Left ventricle myocardium inferior (tissue), 1 donor: Measurements from ENCODE around the gene CALM1. TPM values are rescaled to one million over a fixed set of nuclear protein-coding genes. Genes with fewer than 3 reads are reported as not detected.

Source experiments
- DNase-seq: peaks from one replicate; pipeline ENCODE4 v3.0.0-alpha.2; 2020
- H3K27ac ChIP-seq: fragments of 200-600 bp; replicated peaks from 2 replicates; pipeline ENCODE4 v1.8.0; 2021
- H3K27me3 ChIP-seq: fragments of 200-600 bp; 2 replicates; pipeline ENCODE4 v1.8.0; 2021; ENCODE audit warnings: low read depth
- H3K36me3 ChIP-seq: fragments of 200-600 bp; 2 replicates; pipeline ENCODE4 v1.8.0; 2021
- H3K4me1 ChIP-seq: fragments of 200-600 bp; 2 replicates; pipeline ENCODE4 v1.8.0; 2021
- H3K4me3 ChIP-seq: fragments of 200-600 bp; 2 replicates; pipeline ENCODE4 v1.8.0; 2021; ENCODE audit warnings: mild to moderate bottlenecking, moderate library complexity
- H3K9me3 ChIP-seq: fragments of 200-600 bp; replicated peaks from 2 replicates; pipeline ENCODE4 v1.8.0; 2021
- CTCF ChIP-seq: fragments of 200-600 bp; IDR thresholded peaks from 2 replicates; pipeline ENCODE4 v1.8.0; 2021; ENCODE audit warnings: antibody characterized with exemption, mild to moderate bottlenecking, borderline replicate concordance
- intact Hi-C: fragments of 100-400 bp; cut with micrococcal nuclease; formaldehyde crosslinking; loops from one replicate; pipeline ENCODE4 v1.11.0; 2022
- total RNA-seq: library from RNA; stranded (reverse); fragmentation: NEBNext Ultra II Directional; extraction: Animal tissue kit (Norgen Biotek cat#: 25700); gene quantifications from one replicate; pipeline ENCODE4 v1.2.1, GENCODE V29; 2021
- donor health status: DM: no; HTN: yes; CAD: no; lungs with severe emphysema.

Gene CALM1
- total RNA-seq, 1 donor from 2014 or later, result 503 TPM

- DNase-seq, result no peak
- no peaks in the 10 kb centered on the region for H3K27me3 ChIP-seq
- H3K36me3 ChIP-seq, result no peaks in the 10 kb centered on the region
- H3K9me3 ChIP-seq, result no peaks in the 10 kb centered on the region
- no peaks in the 10 kb centered on the region for H3K4me1 ChIP-seq
- TF ChIP-seq CTCF, result no peak
- no peak overlapping the region for H3K4me3 ChIP-seq
- H3K27ac ChIP-seq, result no peak overlapping the region
- intact Hi-C loops, result no loop called here
Measured at GRCh38 chr14:90355540-90356518, 41.0 kb upstream of the CALM1 start.

GRCh38 chr14:90356925-90357324, 39.9 kb upstream of the CALM1 start:
- Histone ChIP-seq H3K9me3 (no peaks in the 10 kb centered on the region), H3K4me1 (no peaks in the 10 kb centered on the region), H3K36me3 (no peaks in the 10 kb centered on the region), H3K27ac (no peak overlapping the region), H3K27me3 (no peaks in the 10 kb centered on the region), H3K4me3 (no peak overlapping the region)
- intact Hi-C loops, result no loop called here
- DNase-seq, result no peak
- no peak for TF ChIP-seq CTCF

GRCh38 chr14:90358359-90358758, 38.5 kb upstream of the CALM1 start:
- Histone ChIP-seq H3K27me3 (no peaks in the 10 kb centered on the region), H3K9me3 (no peaks in the 10 kb centered on the region), H3K4me1 (no peaks in the 10 kb centered on the region), H3K4me3 (no peak overlapping the region), H3K36me3 (no peaks in the 10 kb centered on the region), H3K27ac (no peak overlapping the region)
- no peak for TF ChIP-seq CTCF
- intact Hi-C loops, result no loop called here
- DNase-seq, result no peak

GRCh38 chr14:90361865-90362557, 34.8 kb upstream of the CALM1 start:
- H3K27ac ChIP-seq, result no peak overlapping the region
- H3K4me1 ChIP-seq, result no peaks in the 10 kb centered on the region
- no peaks in the 10 kb centered on the region for H3K36me3 ChIP-seq
- no peaks in the 10 kb centered on the region for H3K9me3 ChIP-seq
- intact Hi-C loops, result no loop called here
- no peak for DNase-seq
- no peak for TF ChIP-seq CTCF
- no peaks in the 10 kb centered on the region for H3K27me3 ChIP-seq
- H3K4me3 ChIP-seq, result no peak overlapping the region

GRCh38 chr14:90362558-90362896, 34.3 kb upstream of the CALM1 start:
- H3K9me3 ChIP-seq, result no peaks in the 10 kb centered on the region
- no peak for DNase-seq
- H3K27ac ChIP-seq, result no peak overlapping the region
- H3K4me3 ChIP-seq, result no peak overlapping the region
- TF ChIP-seq CTCF, result no peak
- H3K27me3 ChIP-seq, result no peaks in the 10 kb centered on the region
- H3K36me3 ChIP-seq, result no peaks in the 10 kb centered on the region
- intact Hi-C loops, result no loop called here
- no peaks in the 10 kb centered on the region for H3K4me1 ChIP-seq
